PC-9 (cell line): ENCODE measurements around the gene CEBPA. TPM values are rescaled to one million over a fixed set of nuclear protein-coding genes. Genes with fewer than 3 reads are reported as not detected.

ENCODE experiments used
- BruUV-seq: library from RNA; stranded (reverse); fragments of 400-500 nt; replicated peaks from 2 replicates; lab custom pipeline; 2021; lab: Mats Ljungman, UMichigan
- CTCF ChIA-PET: fragments of 300-600 bp; sonication (Branson Sonifier 250); formaldehyde crosslinking; loops from one replicate; lab custom pipeline; 2022; ENCODE audit warnings: antibody characterized with exemption; lab: Charles Lee
- POLR2A ChIA-PET: fragments of 300-600 bp; sonication (Branson Sonifier 250); formaldehyde crosslinking; loops from one replicate; lab custom pipeline; 2022; ENCODE audit warnings: antibody characterized with exemption; ENCODE audit not compliant: unreplicated experiment; lab: Charles Lee
- DNase-seq, 2 experiments: peaks; one replicate each; pipeline versions ENCODE4 v3.0.0 to v3.0.0-alpha.2; 2015 to 2022; ENCODE audit warnings: mixed read lengths in 1 of 2
- H2AFZ ChIP-seq: fragments of 200-600 bp; sonication (generic); 2 replicates; pipeline ENCODE4 v1.8.1; 2017; ENCODE audit warnings: antibody characterized with exemption
- H3F3A ChIP-seq: fragments of 200-600 bp; sonication (generic); 2 replicates; pipeline ENCODE4 v1.8.1; 2017; ENCODE audit warnings: antibody characterized with exemption, mild to moderate bottlenecking, low read depth; ENCODE audit not compliant: insufficient read depth
- H3K27ac ChIP-seq: fragments of 200-600 bp; sonication (generic); 2 replicates; pipeline ENCODE4 v1.6.1; 2016; ENCODE audit warnings: mixed run types
- H3K27me3 ChIP-seq: fragments of 200-600 bp; sonication (generic); 2 replicates; pipeline ENCODE4 v1.6.1; 2016; ENCODE audit warnings: low read depth, mixed run types; ENCODE audit not compliant: insufficient read depth
- H3K36me3 ChIP-seq: fragments of 200-600 bp; sonication (generic); 2 replicates; pipeline ENCODE4 v1.6.1; 2016; ENCODE audit warnings: low read depth, mixed run types
- H3K4me1 ChIP-seq: fragments of 200-600 bp; sonication (generic); replicated peaks from 2 replicates; pipeline ENCODE4 v1.6.1; 2016; ENCODE audit warnings: mixed run types; ENCODE audit not compliant: insufficient read depth
- H3K4me2 ChIP-seq: fragments of 200-600 bp; sonication (generic); 2 replicates; pipeline ENCODE4 v1.6.1; 2017; ENCODE audit warnings: mixed run types
- H3K4me3 ChIP-seq: fragments of 200-600 bp; sonication (generic); 2 replicates; pipeline ENCODE4 v1.6.1; 2016; ENCODE audit warnings: mixed run types
- H3K79me2 ChIP-seq: fragments of 200-600 bp; sonication (generic); 2 replicates; pipeline ENCODE4 v1.6.1; 2017; ENCODE audit warnings: low read depth, mixed run types
- H3K9me2 ChIP-seq: fragments of 200-600 bp; sonication (generic); 2 replicates; pipeline ENCODE4 v1.8.1; 2017; ENCODE audit warnings: mild to moderate bottlenecking; ENCODE audit not compliant: insufficient read depth
- H3K9me3 ChIP-seq: fragments of 200-600 bp; sonication (generic); 2 replicates; pipeline ENCODE4 v1.8.1; 2016; ENCODE audit warnings: low read depth; ENCODE audit not compliant: insufficient read depth
- H4K20me1 ChIP-seq: fragments of 200-600 bp; sonication (generic); 2 replicates; pipeline ENCODE4 v1.8.1; 2017; ENCODE audit not compliant: insufficient read depth
- CTCF ChIP-seq: fragments of 200-600 bp; sonication (generic); conservative IDR thresholded peaks from 2 replicates; pipeline ENCODE4 v1.6.1; 2017; ENCODE audit warnings: mixed run types, antibody characterized with exemption, mild to moderate bottlenecking, moderate library complexity
- EZH2 ChIP-seq: fragments of 200-600 bp; sonication (generic); IDR thresholded peaks from 2 replicates; pipeline ENCODE4 v1.8.0; 2017; ENCODE audit warnings: antibody characterized with exemption, low read depth
- intact Hi-C: fragments of 100-400 bp; cut with micrococcal nuclease; formaldehyde crosslinking; loops from one replicate; pipeline ENCODE4 v1.10.0; 2022; ENCODE audit not compliant: unreplicated experiment
- total RNA-seq: library from RNA; stranded (reverse); gene quantifications from 2 replicates; pipeline ENCODE4 v1.2.3, GENCODE V29; 2021

Gene CEBPA
- total RNA-seq, 1 experiment from 2014 or later, result 8.9 TPM

GRCh38 chr19:33343859-33344572 is 41.7 kb upstream of the CEBPA start:
- DNase-seq, result no peak
- BruUV-seq, result no TSS peak
- Histone ChIP-seq H3K4me2 (no peak overlapping the region), H3K9me3 (no peaks in the 10 kb centered on the region), H3K79me2 (no peaks in the 10 kb centered on the region), H3K27me3 (peaks cover 49% of the 10 kb centered on the region), H3K4me3 (no peak overlapping the region), H3K4me1 (peaks cover 8% of the 10 kb centered on the region), H3K36me3 (no peaks in the 10 kb centered on the region), H3K27ac (no peak overlapping the region), H3F3A (peaks cover 16% of the 10 kb centered on the region), H3K9me2 (no peaks in the 10 kb centered on the region), H2AFZ (no peak overlapping the region), H4K20me1 (no peaks in the 10 kb centered on the region)
- ChIA-PET CTCF (no interaction called here), POLR2A (interaction anchor here (0.6 kb wide), 1 partner anchor 30 kb away, joined by 8 read pairs; no protein-coding TSS in a partner anchor)
- intact Hi-C loops, result no loop called here
- TF ChIP-seq CTCF (no peak), EZH2 (no peak)

GRCh38 chr19:33343301-33343700 is 41.0 kb upstream of the CEBPA start:
- ChIA-PET POLR2A (interaction anchor here (0.6 kb wide), 1 partner anchor 31 kb away, joined by 8 read pairs; no protein-coding TSS in a partner anchor), CTCF (no interaction called here)
- no peaks in the 10 kb centered on the region for H3K9me2 ChIP-seq
- no peak overlapping the region for H3K4me3 ChIP-seq
- peaks cover 8% of the 10 kb centered on the region for H3K4me1 ChIP-seq
- TF ChIP-seq EZH2 (no peak), CTCF (no peak)
- H3F3A ChIP-seq, result peaks cover 19% of the 10 kb centered on the region
- H3K79me2 ChIP-seq, result no peaks in the 10 kb centered on the region
- H4K20me1 ChIP-seq, result no peaks in the 10 kb centered on the region
- H3K36me3 ChIP-seq, result no peaks in the 10 kb centered on the region
- BruUV-seq, result no TSS peak
- H2AFZ ChIP-seq, result no peak overlapping the region
- no peak overlapping the region for H3K27ac ChIP-seq
- peaks cover 49% of the 10 kb centered on the region for H3K27me3 ChIP-seq
- intact Hi-C loops, result no loop called here
- no peak for DNase-seq
- H3K4me2 ChIP-seq, result no peak overlapping the region
- H3K9me3 ChIP-seq, result no peaks in the 10 kb centered on the region

- H2AFZ ChIP-seq, result no peak overlapping the region
- peaks cover 33% of the 10 kb centered on the region for H3K27me3 ChIP-seq
- BruUV-seq, result no TSS peak
- DNase-seq, result no peak
- H3K4me2 ChIP-seq, result no peak overlapping the region
- no peak overlapping the region for H3K27ac ChIP-seq
- no peaks in the 10 kb centered on the region for H3K9me3 ChIP-seq
- TF ChIP-seq CTCF, result no peak
- TF ChIP-seq EZH2, result no peak
- no peaks in the 10 kb centered on the region for H3K9me2 ChIP-seq
- H3F3A ChIP-seq, result peaks cover 19% of the 10 kb centered on the region
- H3K36me3 ChIP-seq, result no peaks in the 10 kb centered on the region
- no peaks in the 10 kb centered on the region for H4K20me1 ChIP-seq
- ChIA-PET CTCF (interaction anchor here (0.6 kb wide), 1 partner anchor 216 kb away, joined by 7 read pairs; no protein-coding TSS in a partner anchor), POLR2A (no interaction called here)
- intact Hi-C loops, result no loop called here
- H3K79me2 ChIP-seq, result no peaks in the 10 kb centered on the region
- peaks cover 8% of the 10 kb centered on the region for H3K4me1 ChIP-seq
- no peak overlapping the region for H3K4me3 ChIP-seq
Measured at GRCh38 chr19:33340991-33341390, 38.7 kb upstream of the CEBPA start.
